HCT116 (cell line): ENCODE measurements around the gene DCTD. TPM values are rescaled to one million over a fixed set of nuclear protein-coding genes. Genes with fewer than 3 reads are reported as not detected.

Experiments
- ATAC-seq: fragments of 200-7000 bp; cut with Tn5 transposase; 2 replicates; pipeline ENCODE4 v1.9.1; 2020; ENCODE audit warnings: mild to moderate bottlenecking, moderate library complexity
- BruUV-seq: library from RNA; stranded (reverse); fragments of 400-500 nt; replicated peaks from 2 replicates; lab custom pipeline; 2021; lab: Mats Ljungman, UMichigan
- CTCF ChIA-PET: fragments of 300-600 bp; sonication (Branson Sonifier 250); formaldehyde crosslinking; loops from one replicate; lab custom pipeline; 2021; ENCODE audit warnings: antibody characterized with exemption; lab: Charles Lee
- POLR2A ChIA-PET: fragments of 300-600, 350-600 bp; sonication (Branson Sonifier 250); formaldehyde crosslinking; loops from one replicate; lab custom pipeline; 2021; ENCODE audit warnings: antibody characterized with exemption; lab: Charles Lee
- RAD21 ChIA-PET, 2 experiments: fragments of 300-600 bp; sonication (Branson Sonifier 250); formaldehyde crosslinking; loops; one replicate each; lab custom pipeline; 2023; ENCODE audit warnings: low total read pairs in 2 of 2; ENCODE audit not compliant: uncharacterized antibody in 2 of 2, unreplicated experiment in 2 of 2, low non-redundant PET in 1 of 2; lab: Charles Lee
- DNase-seq: peaks from one replicate; pipeline ENCODE4 v3.0.0-alpha.2; 2010; ENCODE audit warnings: low read depth, low spot score
- H2AFZ ChIP-seq: fragments of 200-600 bp; shearing (Covaris generic), sonication (generic); 2 replicates; pipeline ENCODE4 v1.6.1; 2017; ENCODE audit warnings: low read depth, mixed run types, mixed read lengths, antibody characterized with exemption, low read length; ENCODE audit not compliant: poor library complexity, severe bottlenecking
- H3K27ac ChIP-seq: 2 replicates; pipeline ENCODE4 v1.5.1; 2012; ENCODE audit warnings: low read depth, low read length
- H3K27me3 ChIP-seq: fragments of 200-600 bp; sonication (generic); 2 replicates; pipeline ENCODE4 v1.6.1; 2016; ENCODE audit warnings: mixed run types, low read length, mixed read lengths; ENCODE audit not compliant: insufficient read depth
- H3K36me3 ChIP-seq, 2 experiments: fragments of 200-500 bp in 1 of 2; fragments of 200-600 bp in 1 of 2; sonication (Bioruptor generic) in 1 of 2; sonication (generic) in 1 of 2; 2 replicates each; pipeline versions ENCODE4 v1.5.1 to v1.6.1; 2014 to 2016; ENCODE audit warnings: low read length in 2 of 2, inconsistent platforms in 1 of 2, mixed read lengths in 1 of 2, mixed run types in 1 of 2; ENCODE audit not compliant: insufficient read depth in 2 of 2, control insufficient read depth in 1 of 2
- H3K4me1 ChIP-seq, 2 experiments: fragments of 200-600 bp in 1 of 2; sonication (generic) in 1 of 2; 2 replicates each; pipeline versions ENCODE4 v1.5.1 to v1.6.1; 2012 to 2017; ENCODE audit warnings: low read length in 2 of 2, inconsistent platforms in 1 of 2, mild to moderate bottlenecking in 1 of 2, mixed read lengths in 1 of 2, mixed run types in 1 of 2, moderate library complexity in 1 of 2; ENCODE audit not compliant: insufficient read depth in 2 of 2, control insufficient read depth in 1 of 2
- H3K4me2 ChIP-seq: fragments of 200-600 bp; sonication (generic); 2 replicates; pipeline ENCODE4 v1.6.1; 2017; ENCODE audit warnings: mixed run types, low read length, mixed read lengths
- H3K4me3 ChIP-seq, 2 experiments: fragments of 200-600 bp in 1 of 2; sonication (generic) in 1 of 2; replicated peaks in 1 of 2; 2 replicates each; pipeline ENCODE4 v1.5.1; 2011 to 2016; ENCODE audit warnings: low read length in 2 of 2, control low read depth in 1 of 2, low read depth in 1 of 2, mild to moderate bottlenecking in 1 of 2, mixed read lengths in 1 of 2, mixed run types in 1 of 2
- H3K79me2 ChIP-seq: fragments of 200-600 bp; sonication (generic); 2 replicates; pipeline ENCODE4 v1.6.1; 2017; ENCODE audit warnings: mild to moderate bottlenecking, mixed run types, low read length, moderate library complexity, mixed read lengths; ENCODE audit not compliant: insufficient read depth
- H3K9ac ChIP-seq: fragments of 200-600 bp; sonication (generic); 2 replicates; pipeline ENCODE4 v1.6.1; 2016; ENCODE audit warnings: low read length, mixed read lengths
- H3K9me2 ChIP-seq: fragments of 200-600 bp; sonication (generic), shearing (Covaris generic); 2 replicates; pipeline ENCODE4 v1.6.1; 2017; ENCODE audit warnings: mixed run types, mild to moderate bottlenecking, moderate library complexity; ENCODE audit not compliant: insufficient read depth
- H3K9me3 ChIP-seq, 2 experiments: fragments of 200-500 bp in 1 of 2; fragments of 200-600 bp in 1 of 2; sonication (Bioruptor generic) in 1 of 2; sonication (generic) in 1 of 2; 2 replicates each; pipeline ENCODE4 v1.6.1; 2014 to 2017; ENCODE audit warnings: low read length in 2 of 2, mixed read lengths in 2 of 2, inconsistent platforms in 1 of 2, low read depth in 1 of 2, mild to moderate bottlenecking in 1 of 2, mixed run types in 1 of 2, moderate library complexity in 1 of 2; ENCODE audit not compliant: control insufficient read depth in 1 of 2, insufficient read depth in 1 of 2
- H4K20me1 ChIP-seq: fragments of 200-600 bp; sonication (generic), shearing (Covaris generic); 2 replicates; pipeline ENCODE4 v1.6.1; 2017; ENCODE audit warnings: mixed run types, mild to moderate bottlenecking, moderate library complexity; ENCODE audit not compliant: insufficient read depth
- CEBPB ChIP-seq: IDR thresholded peaks from 2 replicates; pipeline ENCODE4 v1.6.1; 2012; ENCODE audit warnings: low read depth
- ELF1 ChIP-seq: IDR thresholded peaks from 2 replicates; pipeline ENCODE4 v1.6.1; 2012; ENCODE audit warnings: low read depth, borderline replicate concordance
- EZH2 ChIP-seq: fragments of 200-600 bp; sonication (generic); IDR thresholded peaks from 2 replicates; pipeline ENCODE4 v1.6.1; 2017; ENCODE audit warnings: antibody characterized with exemption, mixed run types
- POLR2A ChIP-seq: IDR thresholded peaks from 2 replicates; pipeline ENCODE4 v1.7.0; 2011; ENCODE audit warnings: borderline replicate concordance; ENCODE audit not compliant: insufficient read depth, insufficient read length; ENCODE audit errors: extremely low read depth
- RAD21 ChIP-seq: IDR thresholded peaks from 2 replicates; pipeline ENCODE4 v1.6.1; 2012; ENCODE audit warnings: low read depth, mild to moderate bottlenecking
- SP1 ChIP-seq: IDR thresholded peaks from 2 replicates; pipeline ENCODE4 v1.6.1; 2012; ENCODE audit warnings: low read depth
- TCF7L2 ChIP-seq: IDR thresholded peaks from 2 replicates; pipeline ENCODE4 v1.7.0; 2011; ENCODE audit warnings: borderline replicate concordance, inconsistent platforms; ENCODE audit not compliant: insufficient read depth, insufficient read length; ENCODE audit errors: extremely low read depth
- YY1 ChIP-seq: IDR thresholded peaks from 2 replicates; pipeline ENCODE4 v1.6.1; 2011; ENCODE audit warnings: low read length, low read depth, moderate library complexity, mild to moderate bottlenecking; ENCODE audit not compliant: insufficient replicate concordance; ENCODE audit errors: extremely low read depth
- ZFX ChIP-seq: fragments of 450-650 bp; IDR thresholded peaks from 2 replicates; pipeline ENCODE4 v1.6.1; 2017
- ZNF274 ChIP-seq: fragments of 200-500 bp; sonication (Bioruptor generic); IDR thresholded peaks from 2 replicates; pipeline ENCODE4 v1.6.1; 2014; ENCODE audit warnings: mild to moderate bottlenecking, low read depth, low read length, inconsistent platforms
- intact Hi-C: fragments of 100-400 bp; cut with micrococcal nuclease; formaldehyde crosslinking; loops from 2 replicates; pipeline ENCODE4 v1.10.0; 2022
- total RNA-seq: library from RNA; stranded (reverse); gene quantifications from one replicate; pipeline ENCODE4 v1.2.1, GENCODE V29; 2021; ENCODE audit not compliant: unreplicated experiment
- TF ChIP-seq, protein P1 (sequence below): IDR thresholded peaks from 2 replicates; pipeline ENCODE4 v1.6.1; 2011; ENCODE audit warnings: mild to moderate bottlenecking, low read length, moderate library complexity; ENCODE audit not compliant: insufficient replicate concordance; ENCODE audit errors: extremely low read depth
- TF ChIP-seq, protein P2 (sequence below), 3 experiments: fragments of 200-600 bp in 1 of 3; sonication (generic) in 1 of 3; IDR thresholded peaks in 2 of 3; conservative IDR thresholded peaks in 1 of 3; 2 replicates each; pipeline ENCODE4 v1.5.1; 2012 to 2017; ENCODE audit warnings: low read depth in 2 of 3, low read length in 2 of 3, antibody characterized with exemption in 1 of 3, borderline replicate concordance in 1 of 3, control low read depth in 1 of 3, mild to moderate bottlenecking in 1 of 3, mixed read lengths in 1 of 3, mixed run types in 1 of 3, moderate library complexity in 1 of 3; ENCODE audit not compliant: insufficient read depth in 1 of 3

The DCTD gene
- total RNA-seq, 1 experiment from 2014 or later = 96.3 TPM

DNA sequence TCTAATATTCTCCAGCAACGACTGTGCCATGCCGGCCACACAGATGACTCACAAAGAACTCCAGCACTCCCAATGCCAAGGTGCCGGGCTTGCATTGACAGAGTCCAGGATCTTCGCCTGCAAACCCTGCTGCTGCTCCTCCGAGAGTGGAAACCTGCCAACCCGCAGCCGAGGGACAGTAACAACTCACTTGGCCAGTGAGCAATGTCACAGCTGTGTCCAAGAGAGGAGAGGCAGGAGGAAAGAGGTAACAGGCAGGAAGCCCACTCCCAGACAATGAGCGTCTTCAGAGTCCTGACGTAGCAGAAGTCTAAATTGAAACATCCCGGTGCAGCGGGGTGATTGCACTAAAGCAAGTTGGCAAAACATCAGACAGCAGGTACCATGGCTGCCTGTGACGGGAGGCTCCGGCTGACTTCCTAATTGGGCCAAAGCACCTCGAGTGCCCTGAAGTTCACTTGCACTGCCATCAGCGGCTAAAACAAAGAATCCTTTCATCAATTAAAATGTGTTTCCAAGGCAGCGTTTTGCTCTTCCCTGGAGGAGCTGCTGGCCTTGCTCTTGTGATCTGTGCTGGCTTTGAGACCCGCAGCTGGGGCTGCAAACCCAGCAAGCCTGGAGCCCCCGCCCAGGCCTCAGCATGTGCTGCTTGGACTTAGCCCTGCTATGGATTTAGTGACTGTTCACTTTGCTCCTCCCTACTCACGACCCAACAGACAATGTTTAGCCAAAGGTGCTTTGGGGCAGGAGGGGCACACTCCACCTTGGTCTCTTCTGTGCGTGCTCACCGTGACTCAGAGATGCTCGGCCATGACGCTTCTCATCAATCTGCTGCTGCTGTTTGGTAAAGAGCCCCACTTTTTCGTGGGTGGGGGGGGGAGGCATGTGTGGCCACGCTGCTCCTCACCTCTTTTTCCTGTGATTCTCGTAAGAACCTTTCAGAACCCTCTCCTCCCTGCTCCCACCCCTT, 36.5 kb downstream of the DCTD start:
- no peak for TF ChIP-seq SP1
- no peak for TF ChIP-seq POLR2A
- no peak for TF ChIP-seq ELF1
- TF ChIP-seq YY1 = no peak
- TF ChIP-seq RAD21 = no peak
- TF ChIP-seq EZH2 = no peak
- no peak for TF ChIP-seq CEBPB
- no peak for TF ChIP-seq TCF7L2
- no peak for TF ChIP-seq ZNF274
- TF ChIP-seq, all 23 proteins: peak for 0

DNA sequence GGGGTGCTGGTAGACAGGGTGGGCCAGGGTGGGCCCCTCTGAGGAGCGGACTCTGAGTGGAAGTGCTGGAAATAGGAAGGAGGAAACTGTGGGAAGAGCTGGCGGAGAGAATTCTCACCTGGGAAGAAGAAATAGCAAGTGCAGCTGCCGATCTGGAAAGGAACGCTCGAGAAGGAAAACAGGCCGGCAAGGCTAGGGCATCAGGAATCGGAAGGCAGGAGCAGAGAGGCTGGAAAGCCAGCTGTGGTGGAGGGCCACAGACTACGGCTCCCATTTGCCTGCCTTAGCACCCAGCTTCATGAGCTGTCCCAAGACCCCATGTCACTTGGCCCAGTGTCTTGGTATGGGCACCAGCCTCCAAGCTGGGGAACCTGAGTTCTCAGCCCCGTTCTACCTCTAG, 37.3 kb downstream of the DCTD start:
- ChIA-PET CTCF (no interaction called here), RAD21 (no interaction called here), POLR2A (no interaction called here)
- TF ChIP-seq, protein P1, sequence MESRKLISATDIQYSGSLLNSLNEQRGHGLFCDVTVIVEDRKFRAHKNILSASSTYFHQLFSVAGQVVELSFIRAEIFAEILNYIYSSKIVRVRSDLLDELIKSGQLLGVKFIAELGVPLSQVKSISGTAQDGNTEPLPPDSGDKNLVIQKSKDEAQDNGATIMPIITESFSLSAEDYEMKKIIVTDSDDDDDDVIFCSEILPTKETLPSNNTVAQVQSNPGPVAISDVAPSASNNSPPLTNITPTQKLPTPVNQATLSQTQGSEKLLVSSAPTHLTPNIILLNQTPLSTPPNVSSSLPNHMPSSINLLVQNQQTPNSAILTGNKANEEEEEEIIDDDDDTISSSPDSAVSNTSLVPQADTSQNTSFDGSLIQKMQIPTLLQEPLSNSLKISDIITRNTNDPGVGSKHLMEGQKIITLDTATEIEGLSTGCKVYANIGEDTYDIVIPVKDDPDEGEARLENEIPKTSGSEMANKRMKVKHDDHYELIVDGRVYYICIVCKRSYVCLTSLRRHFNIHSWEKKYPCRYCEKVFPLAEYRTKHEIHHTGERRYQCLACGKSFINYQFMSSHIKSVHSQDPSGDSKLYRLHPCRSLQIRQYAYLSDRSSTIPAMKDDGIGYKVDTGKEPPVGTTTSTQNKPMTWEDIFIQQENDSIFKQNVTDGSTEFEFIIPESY = no peak
- TF ChIP-seq, protein P2, sequence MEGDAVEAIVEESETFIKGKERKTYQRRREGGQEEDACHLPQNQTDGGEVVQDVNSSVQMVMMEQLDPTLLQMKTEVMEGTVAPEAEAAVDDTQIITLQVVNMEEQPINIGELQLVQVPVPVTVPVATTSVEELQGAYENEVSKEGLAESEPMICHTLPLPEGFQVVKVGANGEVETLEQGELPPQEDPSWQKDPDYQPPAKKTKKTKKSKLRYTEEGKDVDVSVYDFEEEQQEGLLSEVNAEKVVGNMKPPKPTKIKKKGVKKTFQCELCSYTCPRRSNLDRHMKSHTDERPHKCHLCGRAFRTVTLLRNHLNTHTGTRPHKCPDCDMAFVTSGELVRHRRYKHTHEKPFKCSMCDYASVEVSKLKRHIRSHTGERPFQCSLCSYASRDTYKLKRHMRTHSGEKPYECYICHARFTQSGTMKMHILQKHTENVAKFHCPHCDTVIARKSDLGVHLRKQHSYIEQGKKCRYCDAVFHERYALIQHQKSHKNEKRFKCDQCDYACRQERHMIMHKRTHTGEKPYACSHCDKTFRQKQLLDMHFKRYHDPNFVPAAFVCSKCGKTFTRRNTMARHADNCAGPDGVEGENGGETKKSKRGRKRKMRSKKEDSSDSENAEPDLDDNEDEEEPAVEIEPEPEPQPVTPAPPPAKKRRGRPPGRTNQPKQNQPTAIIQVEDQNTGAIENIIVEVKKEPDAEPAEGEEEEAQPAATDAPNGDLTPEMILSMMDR (IDR thresholded peaks at IDR 0.05 in 2 of 3, conservative IDR thresholded peaks at IDR 0.05 in 1 of 3; ENCODE audit: borderline replicate concordance in 1 of 3, insufficient read depth in 1 of 3, low read depth in 2 of 3, low read length in 2 of 3) = no peak
- TF ChIP-seq ZFX (no peak), ZNF274 (no peak)
- no TSS peak for BruUV-seq
- no peak overlapping the region for H3K9ac ChIP-seq
- no peaks in the 10 kb centered on the region for H3K4me1 ChIP-seq
- DNase-seq = no peak
- H3K9me2 ChIP-seq = no peaks in the 10 kb centered on the region
- H3K27ac ChIP-seq = no peak overlapping the region
- H3K4me2 ChIP-seq = no peak overlapping the region
- H3K4me3 ChIP-seq = no peak overlapping the region
- no peak overlapping the region for H2AFZ ChIP-seq
- no peaks in the 10 kb centered on the region for H3K27me3 ChIP-seq
- no peak for ATAC-seq
- intact Hi-C loops = no loop called here
- H3K36me3 ChIP-seq = peaks cover 0 to 17% of the 10 kb centered on the region in 2 experiments
- no peaks in the 10 kb centered on the region for H4K20me1 ChIP-seq
- peaks cover 9 to 14% of the 10 kb centered on the region in 2 experiments; a peak in 3 of 4 replicates for H3K9me3 ChIP-seq
- no peaks in the 10 kb centered on the region for H3K79me2 ChIP-seq

More for the DNA sequence above, 36.5 kb downstream of the DCTD start:
- Histone ChIP-seq H3K4me3 (no peak overlapping the region), H3K9me2 (no peaks in the 10 kb centered on the region), H2AFZ (no peak overlapping the region), H3K27ac (no peak overlapping the region), H3K4me1 (no peaks in the 10 kb centered on the region), H3K9ac (no peak overlapping the region), H3K79me2 (no peaks in the 10 kb centered on the region), H4K20me1 (no peaks in the 10 kb centered on the region), H3K4me2 (no peak overlapping the region), H3K9me3 (peaks cover 15 to 16% of the 10 kb centered on the region in 2 experiments; a peak in 3 of 4 replicates), H3K36me3 (peaks cover 0 to 24% of the 10 kb centered on the region in 2 experiments), H3K27me3 (no peaks in the 10 kb centered on the region)
- ChIA-PET CTCF (no interaction called here), RAD21 (no interaction called here), POLR2A (no interaction called here)
- ATAC-seq (no peak), DNase-seq (no peak)
- BruUV-seq = no TSS peak
- intact Hi-C loops = no loop called here
